Epidermal melanocyte (primary cell): ENCODE measurements around the gene KRTAP2-4.
"Not testable (repeated sequence)": the region's sequence is repeated elsewhere in the genome, so short reads cannot be mapped to it uniquely, and the experiment has no call there.

Experiments
- DNase-seq: peaks from one replicate; pipeline ENCODE4 v3.0.0; 2011; ENCODE audit warnings: low spot score; ENCODE audit not compliant: insufficient read length

Gene KRTAP2-4, protein sequence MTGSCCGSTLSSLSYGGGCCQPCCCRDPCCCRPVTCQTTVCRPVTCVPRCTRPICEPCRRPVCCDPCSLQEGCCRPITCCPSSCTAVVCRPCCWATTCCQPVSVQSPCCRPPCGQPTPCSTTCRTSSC

DNA sequence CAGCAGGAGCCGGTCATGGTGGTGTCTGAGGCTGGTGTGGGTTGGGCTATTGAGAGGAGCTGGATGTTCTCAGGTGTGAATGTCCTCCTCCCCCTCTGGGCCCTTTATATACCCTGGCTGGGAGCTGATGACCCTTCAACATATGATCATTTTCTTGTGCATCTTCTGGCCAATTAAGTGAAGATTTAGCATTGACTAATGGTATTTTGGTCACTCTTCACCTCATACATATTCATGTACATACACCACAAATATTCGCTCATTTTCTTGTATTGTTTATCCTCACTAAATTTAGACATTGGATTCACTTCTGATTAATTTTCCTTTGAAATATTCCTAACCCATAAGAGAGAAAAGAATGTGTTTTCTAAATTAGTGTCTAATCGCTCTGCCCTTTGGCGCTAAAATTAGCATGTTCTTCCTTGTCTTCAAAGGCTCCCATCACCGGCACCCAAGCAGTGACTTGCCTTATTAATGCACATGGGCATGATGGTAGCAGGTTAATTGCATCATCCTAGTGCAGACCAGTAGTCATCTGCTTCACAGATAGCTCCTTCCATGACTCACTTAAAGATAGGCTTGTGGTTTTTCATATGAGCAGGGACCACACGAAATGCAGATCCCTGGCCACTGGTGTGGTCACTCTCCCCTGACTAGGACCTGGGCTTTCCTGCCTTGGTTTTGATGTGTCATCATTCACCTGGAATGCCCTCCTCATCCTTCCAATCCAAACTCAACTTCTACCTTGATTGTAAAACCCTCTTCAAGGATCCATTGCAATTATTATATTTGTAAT lies at the start of gene KRTAP2-4:
Gene KRTAP2-4 (minus strand): TSS at position 51 of the 796 bp plus-strand sequence. CDS start 34 bp downstream, at position 17.
- no peak for DNase-seq

- DNase-seq: no peak
Observed at GRCh38 chr17:41111151-41111885, 45.6 kb upstream of the KRTAP2-4 start.

DNA sequence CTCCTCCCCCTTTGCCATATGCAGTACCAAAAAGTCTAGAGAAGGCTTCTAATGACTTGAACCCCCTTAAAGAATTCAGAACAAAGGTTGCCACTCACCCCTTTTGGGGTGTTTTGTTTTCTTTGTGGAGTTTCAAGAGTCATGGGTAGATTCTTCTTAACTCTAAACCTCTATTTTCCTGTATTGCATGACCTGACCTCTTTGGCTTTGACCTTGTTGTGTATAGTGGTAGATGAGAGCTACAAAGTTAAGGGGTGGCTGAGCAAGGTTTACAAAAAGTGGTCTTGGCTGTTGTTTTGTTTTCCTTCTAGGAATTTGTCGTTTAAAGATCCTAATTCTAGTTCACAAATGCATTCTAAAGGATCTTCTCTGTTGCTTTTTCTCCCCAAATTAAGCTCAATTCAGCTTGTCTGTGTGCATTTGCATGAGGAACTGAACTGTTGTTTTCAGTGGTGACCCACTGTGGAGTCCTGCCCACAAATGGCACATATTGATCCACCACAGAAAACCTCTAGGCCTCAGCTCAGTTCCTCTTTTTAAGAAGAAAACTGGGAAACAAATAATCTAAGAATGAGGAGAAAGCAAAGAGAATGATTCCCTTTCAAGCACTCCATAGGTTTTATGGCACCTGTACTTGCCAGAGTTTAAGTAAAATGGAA lies 43.2 kb upstream of the KRTAP2-4 start:
- DNase-seq: not testable (repeated sequence)

- DNase-seq: no peak
Observed at GRCh38 chr17:41107941-41108450, 42.3 kb upstream of the KRTAP2-4 start.

DNA sequence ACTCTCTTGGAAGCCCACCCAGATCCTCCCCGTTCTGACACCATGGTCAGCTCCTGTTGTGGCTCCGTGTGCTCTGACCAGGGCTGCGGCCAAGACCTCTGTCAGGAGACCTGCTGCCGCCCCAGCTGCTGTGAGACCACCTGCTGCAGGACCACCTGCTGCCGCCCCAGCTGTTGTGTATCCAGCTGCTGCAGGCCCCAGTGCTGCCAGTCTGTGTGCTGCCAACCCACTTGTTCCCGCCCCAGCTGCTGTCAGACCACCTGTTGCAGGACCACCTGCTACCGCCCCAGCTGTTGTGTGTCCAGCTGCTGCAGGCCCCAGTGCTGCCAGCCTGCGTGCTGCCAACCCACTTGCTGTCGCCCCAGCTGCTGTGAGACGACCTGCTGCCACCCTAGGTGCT lies 39.7 kb upstream of the KRTAP2-4 start, which contains the start of gene KRTAP4-9:
Gene KRTAP4-9 (plus strand): TSS at position 43 of the 400 bp plus-strand sequence. CDS start 0 bp downstream, at position 43.
- DNase-seq: not testable (repeated sequence)

- DNase-seq: not testable (repeated sequence)
Observed at GRCh38 chr17:41104386-41105038, 38.8 kb upstream of the KRTAP2-4 start.

GRCh38 chr17:41103896-41104295 lies 38.2 kb upstream of the KRTAP2-4 start:
- no peak for DNase-seq

- DNase-seq: no peak
Observed at GRCh38 chr17:41101586-41102259, 36.0 kb upstream of the KRTAP2-4 start, which contains the start of gene KRTAP4-16. Gene KRTAP4-16 (minus strand): TSS chr17:41102209. CDS start chr17:41102209, 0 bp downstream.

DNA sequence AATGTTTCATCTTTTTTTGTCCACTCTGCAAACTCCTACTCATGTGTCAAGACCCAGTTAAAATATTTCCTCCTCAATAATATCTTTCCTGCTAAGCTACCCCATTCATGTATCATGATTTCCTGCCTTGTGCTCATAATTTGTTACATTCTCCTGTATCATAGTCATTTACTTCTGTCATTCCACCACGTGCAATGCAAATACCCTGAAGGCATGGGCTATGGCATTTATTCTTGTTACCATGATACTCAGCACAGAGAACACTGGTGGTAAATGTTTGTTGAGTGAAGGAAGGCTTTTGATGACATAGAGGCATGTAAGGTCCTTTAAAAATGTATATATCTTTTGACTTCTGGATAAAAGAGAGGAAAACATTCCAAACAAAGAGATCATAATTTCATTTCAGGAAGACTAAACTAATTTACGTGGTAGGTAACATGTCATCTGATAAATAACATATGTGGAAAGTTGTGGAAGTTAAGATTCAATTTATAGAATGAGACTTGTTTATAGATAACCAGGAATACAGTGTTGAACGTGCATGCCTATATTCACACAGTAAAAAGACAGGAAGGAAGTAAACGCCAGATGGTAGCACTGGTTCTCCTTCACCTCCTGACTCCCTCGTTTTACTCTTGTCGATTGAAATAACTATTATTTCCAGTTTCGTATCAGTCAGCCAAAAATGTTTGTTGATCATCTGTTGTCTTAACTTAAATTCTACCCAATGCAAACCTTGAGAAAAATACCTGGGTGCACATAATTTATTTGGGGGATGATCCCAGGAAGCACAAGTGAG lies 34.2 kb upstream of the KRTAP2-4 start:
- DNase-seq: not testable (repeated sequence)

DNA sequence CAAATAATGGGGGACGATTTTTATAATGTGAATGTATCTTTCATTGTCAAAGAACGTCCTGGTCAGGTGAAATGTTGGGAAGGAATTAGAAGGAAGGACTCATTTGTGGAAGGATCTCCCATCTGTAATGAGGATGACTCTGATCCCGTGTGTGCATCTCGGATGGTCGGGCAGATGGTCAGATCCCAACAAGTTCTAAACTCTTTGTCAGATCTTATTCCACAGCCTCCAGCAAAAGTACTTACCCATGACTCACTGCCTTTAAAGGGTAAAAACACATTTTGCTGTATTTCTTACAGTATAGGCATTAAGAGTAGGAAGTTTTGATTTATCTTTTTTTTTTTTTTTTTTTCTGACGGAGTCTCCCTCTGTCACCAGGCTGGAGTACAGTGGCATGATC lies 32.8 kb upstream of the KRTAP2-4 start:
- DNase-seq: no peak

GRCh38 chr17:41098042-41098441 lies 32.4 kb upstream of the KRTAP2-4 start, which contains the start of gene KRTAP4-8:
Gene KRTAP4-8 (minus strand): TSS chr17:41098142. CDS start chr17:41098084, 58 bp downstream.
- DNase-seq: no peak

GRCh38 chr17:41096055-41096454 lies 30.4 kb upstream of the KRTAP2-4 start:
- no peak for DNase-seq

DNA sequence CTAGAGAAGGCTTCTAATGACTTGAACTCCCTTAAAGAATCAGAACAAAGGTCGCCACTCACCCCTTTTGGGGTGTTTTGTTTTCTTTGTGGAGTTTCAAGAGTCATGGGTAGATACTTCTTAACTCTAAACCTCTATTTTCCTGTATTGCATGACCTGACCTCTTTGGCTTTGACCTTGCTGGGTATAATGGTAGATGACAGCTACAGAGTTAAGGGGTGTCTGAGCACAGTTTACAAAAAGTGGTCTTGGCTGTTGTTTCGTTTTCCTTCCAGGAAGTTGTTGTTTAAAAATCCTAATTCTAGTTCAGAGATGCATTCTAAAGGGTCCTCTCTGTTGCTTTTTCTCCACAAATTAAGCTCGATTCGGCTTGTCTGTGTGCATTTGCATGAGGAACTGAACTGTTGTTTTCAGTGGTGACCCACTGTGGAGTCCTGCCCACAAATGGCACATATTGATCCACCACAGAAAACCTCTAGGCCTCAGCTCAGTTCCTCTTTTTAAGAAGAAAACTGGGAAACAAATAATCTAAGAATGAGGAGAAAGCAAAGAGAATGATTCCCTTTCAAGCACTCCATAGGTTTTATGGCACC lies 23.2 kb upstream of the KRTAP2-4 start:
- not testable (repeated sequence) for DNase-seq

GRCh38 chr17:41084100-41084856 lies 18.6 kb upstream of the KRTAP2-4 start, which contains the start of gene KRTAP4-7:
Gene KRTAP4-7 (plus strand): TSS chr17:41084150. CDS start chr17:41084207, 57 bp downstream.
- not testable (repeated sequence) for DNase-seq

- DNase-seq: not testable (repeated sequence)
Observed at GRCh38 chr17:41083427-41083826, 17.7 kb upstream of the KRTAP2-4 start.

DNA sequence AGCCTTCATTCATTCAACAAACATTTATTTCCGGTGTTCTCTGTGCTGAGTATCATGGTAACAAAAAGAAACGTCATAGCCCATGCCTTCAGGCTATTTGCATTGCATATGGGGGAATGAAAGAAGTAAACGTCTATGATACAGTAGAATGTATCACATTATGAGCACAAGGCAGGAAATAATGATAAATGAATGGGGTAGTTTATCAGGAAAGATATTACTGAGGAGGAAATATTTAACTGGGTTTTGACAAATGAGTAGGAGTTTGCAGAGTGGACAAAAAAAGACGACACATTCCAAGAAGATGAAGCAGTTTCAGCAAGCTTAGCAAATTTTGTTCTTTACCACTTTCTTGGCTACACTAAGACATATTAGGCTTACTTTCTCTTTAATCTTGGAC lies 16.9 kb upstream of the KRTAP2-4 start:
- DNase-seq: no peak

GRCh38 chr17:41076788-41077187 lies 11.1 kb upstream of the KRTAP2-4 start:
- no peak for DNase-seq

- no peak for DNase-seq
Observed at GRCh38 chr17:41073676-41074075, 8.0 kb upstream of the KRTAP2-4 start.
